Prostate gland (tissue), 2 donors: ENCODE results near the gene ECE1.
A peak's percentile ranks its signal among the peaks of the same experiment; 100 is the strongest.

Source experiments
- CTCF ChIP-seq, 4 experiments: fragments of 200-600 bp in 2 of 4; fragments of 450-650 bp in 2 of 4; sonication (generic) in 2 of 4; IDR thresholded peaks; 1 replicate in 3 of 4; 2 replicates in 1 of 4; pipeline ENCODE4 v1.5.1; 2016 to 2019; ENCODE audit warnings: antibody characterized with exemption in 4 of 4, mild to moderate bottlenecking in 2 of 4, moderate library complexity in 2 of 4
- POLR2A ChIP-seq: fragments of 450-650 bp; IDR thresholded peaks from one replicate; pipeline ENCODE4 v1.6.1; 2016; ENCODE audit warnings: antibody characterized with exemption, mild to moderate bottlenecking
- POLR2AphosphoS5 ChIP-seq: sonication (generic); formaldehyde crosslinking; IDR thresholded peaks from one replicate; pipeline ENCODE4 v1.6.1; 2017; ENCODE audit warnings: antibody characterized with exemption

- TF ChIP-seq POLR2A (no peak), CTCF (IDR thresholded peaks at IDR 0.05) (no peak), POLR2AphosphoS5 (peak; percentile 92)
Observed at GRCh38 chr1:21338573-21339355, 48.5 kb upstream of the ECE1 start.
